CD4-positive, alpha-beta T cell treated with Interleukin-4 for 1 hour (primary cell): ENCODE results near the gene GFI1B.
"Not testable (repeated sequence)": the region's sequence is repeated elsewhere in the genome, so short reads cannot be mapped to it uniquely, and the experiment has no call there.

Experiments used
- DNase-seq, 2 donors: peaks; one replicate each; pipeline ENCODE4 v3.0.0-alpha.2; 2020 to 2022

Gene GFI1B

DNA sequence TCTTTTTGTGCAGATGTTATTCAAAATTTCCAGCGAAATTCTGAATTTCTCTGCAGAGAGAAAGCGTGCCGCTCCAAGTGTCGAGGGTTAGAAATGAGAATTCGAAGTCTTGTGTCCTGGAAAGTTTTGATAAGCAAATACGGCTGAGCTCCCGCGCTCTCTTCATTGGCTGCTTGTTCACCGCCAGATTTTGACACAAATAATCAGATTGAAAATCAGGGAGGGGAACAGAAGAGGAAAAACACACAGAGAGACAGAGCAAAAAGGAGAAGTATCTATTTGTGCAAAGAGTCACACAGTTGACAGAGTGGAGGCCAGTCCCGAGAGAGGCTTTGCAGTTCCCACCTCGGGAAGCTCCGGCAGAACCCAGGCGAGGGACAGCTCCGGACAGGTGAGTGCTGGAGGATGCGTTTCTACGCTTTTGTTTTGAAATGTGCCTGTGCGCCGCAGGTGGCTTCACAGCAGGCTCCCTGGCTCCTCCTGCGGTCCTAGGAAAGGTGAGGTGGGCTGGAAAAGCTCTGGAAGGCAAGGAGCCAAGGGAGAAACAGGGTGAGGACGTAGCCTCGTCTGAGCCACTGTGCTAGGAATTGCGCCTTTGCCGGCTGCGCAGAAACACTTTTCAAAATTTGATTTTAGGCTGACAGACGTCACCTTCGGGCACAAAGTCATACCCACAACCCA, at the start of gene GFI1B:
Gene GFI1B (plus strand): TSS at position 244 of the 681 bp plus-strand sequence. CDS start 7,985 bp downstream, outside the sequence.
- no peak for DNase-seq

GRCh38 chr9:132931178-132931735, 47.2 kb upstream of the GFI1B start:
- DNase-seq = no peak

DNA sequence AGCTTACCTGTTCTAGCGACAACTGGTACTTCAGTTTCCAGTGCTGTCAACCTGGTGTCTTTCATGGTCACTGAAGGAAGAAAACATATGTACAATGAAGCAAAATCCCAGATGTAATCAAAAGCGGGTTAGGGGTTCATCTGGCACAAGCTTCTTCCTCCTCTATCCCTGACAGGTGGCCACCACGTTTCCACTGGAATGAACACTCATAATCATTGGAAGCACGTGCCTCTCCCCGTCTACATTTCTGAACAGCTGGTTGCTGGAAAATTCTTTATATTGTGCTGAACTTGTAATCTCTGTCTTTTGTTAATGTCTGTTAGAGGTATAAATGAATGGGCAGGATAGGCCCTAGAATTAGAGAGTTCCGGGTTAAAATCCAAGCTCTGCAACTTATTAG, 43.5 kb upstream of the GFI1B start:
- no peak for DNase-seq

- DNase-seq = no peak
These were observed 41.0 kb upstream of the GFI1B start for GRCh38 chr9:132937463-132937901.

- DNase-seq = no peak
These were observed 39.3 kb upstream of the GFI1B start for GRCh38 chr9:132939169-132939568.

GRCh38 chr9:132942541-132943182, 35.8 kb upstream of the GFI1B start:
- no peak for DNase-seq

DNA sequence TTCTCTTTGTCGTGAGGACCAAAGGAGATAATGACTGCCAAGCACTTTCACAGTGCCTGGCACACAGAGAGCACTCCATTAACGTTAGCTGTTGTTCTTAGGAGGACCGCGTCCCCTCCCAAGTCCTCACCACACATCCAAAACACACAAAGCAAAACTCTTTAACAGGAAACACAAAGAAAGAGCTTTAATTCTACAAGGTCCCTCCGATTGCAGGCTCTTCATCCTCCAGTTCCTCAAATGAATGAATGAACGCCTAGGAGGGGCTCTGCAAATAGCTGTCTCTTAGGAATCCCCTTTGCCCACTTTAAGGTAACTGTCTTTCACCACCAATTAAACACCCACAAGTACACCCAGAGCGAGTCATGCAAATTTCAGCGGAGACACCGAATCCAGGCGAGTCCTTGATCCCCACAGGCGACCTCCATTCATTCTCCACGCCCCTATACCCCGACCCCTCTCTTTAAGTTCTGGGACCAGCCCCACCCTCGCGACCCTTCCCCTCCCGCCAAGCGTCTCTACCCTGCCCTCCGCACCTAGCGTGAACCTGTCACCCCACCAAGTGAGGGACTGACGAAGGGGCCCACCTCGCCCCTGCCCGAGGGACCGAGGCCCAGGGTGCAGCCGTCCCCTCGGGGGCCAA, 34.7 kb upstream of the GFI1B start:
- no peak for DNase-seq

DNA sequence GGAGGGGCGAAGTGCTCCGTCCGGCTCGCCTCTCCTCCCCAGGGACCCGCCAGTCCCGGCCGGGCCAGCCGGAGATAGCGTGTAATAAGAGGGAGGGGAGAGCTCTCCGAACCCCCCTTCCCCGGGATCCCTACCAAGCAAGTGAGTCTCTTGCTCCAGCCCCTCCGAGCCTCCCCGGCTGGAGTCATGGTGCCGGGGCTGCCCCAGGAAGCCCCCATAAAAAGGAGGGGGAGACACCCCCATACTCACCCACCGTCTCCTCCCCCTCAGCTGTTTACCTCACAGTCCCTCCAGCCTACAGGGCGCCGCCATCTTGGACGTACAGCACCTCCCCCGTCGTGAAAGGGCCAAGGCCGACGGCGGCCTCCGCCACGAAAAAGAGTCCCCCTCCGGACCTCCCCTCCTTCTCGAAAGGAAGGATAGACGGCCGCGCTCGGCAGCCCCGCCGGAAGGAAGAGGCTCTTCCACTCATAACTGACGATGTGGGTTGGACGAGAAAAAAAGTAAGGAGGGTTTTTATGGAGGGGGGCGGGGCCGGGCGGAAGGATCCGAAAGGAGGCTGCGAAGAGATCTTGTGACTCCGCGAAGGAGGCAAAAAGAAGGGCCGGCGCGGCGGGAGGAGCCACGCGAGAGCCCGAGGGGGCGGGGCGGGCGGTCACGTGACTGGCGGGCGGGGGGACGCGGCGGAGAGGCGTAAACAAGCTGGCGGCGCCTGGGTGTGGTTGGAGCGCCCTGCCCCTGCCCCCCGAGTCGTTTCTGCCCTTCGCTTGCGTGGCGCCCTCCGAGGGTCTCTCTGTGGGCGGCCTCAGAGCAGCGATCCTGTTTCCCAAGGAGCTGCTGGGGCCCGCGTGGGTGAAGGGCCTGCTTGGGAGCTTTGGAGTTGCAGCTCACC, 34.0 kb upstream of the GFI1B start, which contains the start of gene TSC1:
Gene TSC1 (minus strand): TSS at position 323 of the 892 bp plus-strand sequence. CDS start 15,744 bp downstream, outside the sequence.
- peak; percentile 97 to 98 for DNase-seq

GRCh38 chr9:132945186-132946130, 33.0 kb upstream of the GFI1B start:
- no peak for DNase-seq

DNA sequence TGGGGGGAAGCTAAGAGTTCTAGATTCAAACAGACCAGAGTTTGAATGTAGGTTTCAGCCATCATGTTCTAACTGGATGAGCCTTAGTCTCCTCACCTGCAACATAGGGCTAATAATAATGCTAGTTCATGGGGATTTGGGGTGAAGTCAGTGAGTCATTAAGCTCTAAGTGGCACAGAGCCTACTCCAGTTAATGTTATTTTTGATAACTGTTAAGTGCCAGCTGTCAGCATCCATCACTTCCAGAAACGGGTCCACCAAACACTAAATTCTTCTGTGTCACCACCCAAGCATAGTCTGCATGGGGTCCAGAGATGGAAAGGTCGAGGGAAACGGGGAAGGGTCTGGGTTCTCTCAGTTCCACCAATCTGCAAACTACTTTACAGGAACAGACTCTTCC, 32.3 kb upstream of the GFI1B start:
- DNase-seq = no peak

GRCh38 chr9:132946631-132947295, 31.7 kb upstream of the GFI1B start:
- DNase-seq = no peak

GRCh38 chr9:132947756-132948155, 30.7 kb upstream of the GFI1B start:
- DNase-seq = no peak

DNA sequence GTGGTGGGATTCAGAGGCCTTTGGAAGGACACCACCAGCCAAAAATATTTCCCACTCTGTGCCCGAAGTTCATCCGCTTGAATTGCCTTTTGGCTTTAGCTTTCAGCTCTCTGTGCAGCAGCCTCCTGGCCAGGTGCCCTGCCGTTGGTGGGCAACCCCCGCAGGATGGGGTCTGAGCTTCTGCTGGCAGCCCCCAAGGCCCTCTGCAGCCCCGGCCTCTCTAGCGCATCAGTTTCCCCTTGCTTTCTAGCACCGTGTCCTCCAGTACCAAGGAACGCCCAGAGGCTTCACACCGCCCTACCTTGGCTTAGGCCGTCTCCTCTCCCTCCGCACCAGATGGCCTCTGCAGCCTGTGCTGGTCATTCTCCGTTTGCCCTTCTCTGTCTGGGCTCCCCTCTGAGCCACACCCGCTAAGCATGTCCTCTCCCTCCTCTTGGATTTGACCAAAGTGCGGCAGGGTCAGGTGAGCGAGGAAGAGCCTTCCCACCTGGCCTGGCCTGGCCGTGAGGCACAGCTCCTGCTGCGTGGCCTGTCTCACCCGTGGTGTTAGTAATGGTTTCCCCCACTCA, 29.9 kb upstream of the GFI1B start:
- no peak for DNase-seq

GRCh38 chr9:132949709-132950108, 28.8 kb upstream of the GFI1B start:
- DNase-seq = no peak

- no peak for DNase-seq
These were observed 23.4 kb upstream of the GFI1B start for GRCh38 chr9:132955123-132955522.

DNA sequence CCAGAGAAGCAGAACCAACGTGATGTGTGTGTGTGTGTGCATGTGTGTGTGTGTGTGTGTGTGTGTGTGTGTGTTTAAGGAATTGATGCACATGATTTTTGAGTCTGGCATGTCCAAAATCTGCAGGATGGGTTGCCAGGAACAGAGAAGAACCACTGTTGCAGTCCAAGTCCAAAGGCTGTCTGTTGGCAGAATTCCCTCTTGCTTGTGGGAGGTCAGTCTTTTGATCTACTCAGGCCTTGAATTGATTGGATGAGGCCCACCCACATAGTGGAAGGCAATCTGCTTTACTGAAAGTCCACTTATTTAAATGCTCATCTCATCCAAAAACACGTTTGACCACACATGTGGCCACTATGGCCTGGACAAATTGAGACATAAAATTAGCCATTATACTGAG, 22.7 kb upstream of the GFI1B start:
- DNase-seq = no peak

DNA sequence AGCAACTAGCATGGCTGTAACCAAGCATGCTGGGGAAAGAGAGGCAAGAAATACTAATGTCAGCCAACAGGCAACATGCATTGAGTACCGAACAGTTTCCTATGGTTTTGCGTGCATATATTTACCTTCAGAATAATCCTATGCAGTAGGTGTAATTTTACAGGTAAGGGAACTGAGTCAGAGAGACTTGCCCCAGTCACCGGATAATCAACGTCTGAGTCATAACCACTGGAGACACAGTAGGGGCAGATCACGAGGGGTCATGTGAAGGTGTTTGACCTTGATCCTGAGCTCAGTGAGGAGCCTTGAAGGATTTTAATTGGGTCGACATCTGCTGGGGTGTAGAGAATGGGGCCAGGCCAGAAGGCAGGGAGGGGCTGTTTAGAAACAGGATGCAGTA, 20.7 kb upstream of the GFI1B start:
- DNase-seq = no peak

GRCh38 chr9:132961002-132961401, 17.5 kb upstream of the GFI1B start:
- no peak for DNase-seq

GRCh38 chr9:132965478-132965877, 13.0 kb upstream of the GFI1B start:
- no peak for DNase-seq

DNA sequence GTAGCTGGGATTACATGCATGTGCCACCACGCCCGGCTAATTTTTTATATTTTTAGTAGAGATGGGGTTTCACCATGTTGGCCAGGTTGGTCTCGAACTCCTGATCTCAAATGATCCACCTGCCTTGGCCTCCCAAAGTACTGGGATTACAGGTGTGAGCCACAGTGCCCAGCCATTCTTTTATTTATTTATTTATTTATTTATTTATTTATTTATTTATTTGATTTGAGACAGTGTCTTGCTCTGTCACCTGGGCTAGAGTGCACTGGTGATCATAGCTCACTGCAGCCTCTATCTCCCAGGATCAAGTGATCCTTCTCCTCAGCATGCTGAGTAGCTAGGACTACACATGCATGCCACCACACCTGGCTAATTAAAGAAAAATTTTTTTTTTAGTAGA, 10.6 kb upstream of the GFI1B start:
- DNase-seq = not testable (repeated sequence)
